NCI-H2107 treated with DMSO at 0.1 percent for 48 hours (cell line): ENCODE measurements around the gene ZNF669.

Source experiments
- DNase-seq: peaks from one replicate; lab custom pipeline; 2025; ENCODE audit not compliant: unreplicated experiment; lab: John Stamatoyannopoulos, UW

The ZNF669 gene

DNA sequence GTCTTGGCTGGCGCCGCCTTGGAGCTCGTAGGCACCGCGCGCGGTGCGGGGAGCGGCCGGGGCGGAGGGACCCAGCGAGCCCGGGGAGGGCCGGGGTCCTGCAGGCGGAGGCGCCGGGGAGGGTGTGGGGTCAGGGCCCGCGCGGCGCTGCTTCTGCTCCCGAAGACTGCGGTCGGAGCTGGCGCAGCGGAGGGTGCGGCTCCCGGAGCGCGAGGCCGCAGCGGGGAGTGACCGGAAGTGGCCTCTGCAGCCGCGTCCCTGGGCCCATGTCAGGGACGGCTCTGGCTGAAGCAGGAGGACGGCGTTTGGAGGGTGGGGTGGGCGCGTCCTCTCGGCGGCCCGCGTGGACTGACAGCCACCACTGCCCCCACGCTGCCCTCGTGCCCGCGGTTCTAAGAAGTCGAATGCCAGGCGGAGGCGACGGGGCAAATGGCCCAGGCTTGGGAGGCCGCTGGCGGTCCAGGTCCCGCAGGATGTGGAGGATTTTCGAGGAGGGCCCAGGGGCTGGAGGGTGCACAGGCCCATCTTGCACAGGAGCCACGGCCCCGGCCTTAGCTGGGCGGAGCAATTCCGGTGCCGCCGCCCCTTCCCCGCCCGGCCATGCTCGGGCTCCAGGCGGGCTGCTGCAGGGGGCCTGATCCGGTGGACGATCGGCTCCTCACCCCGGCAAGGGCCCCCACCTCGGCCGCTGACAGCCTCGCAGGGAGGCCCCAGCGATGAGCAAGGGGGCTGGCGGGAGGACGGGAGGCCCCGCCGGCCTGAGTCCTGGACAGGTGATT lies 7.7 kb upstream of the ZNF669 start:
- no peak for DNase-seq

DNA sequence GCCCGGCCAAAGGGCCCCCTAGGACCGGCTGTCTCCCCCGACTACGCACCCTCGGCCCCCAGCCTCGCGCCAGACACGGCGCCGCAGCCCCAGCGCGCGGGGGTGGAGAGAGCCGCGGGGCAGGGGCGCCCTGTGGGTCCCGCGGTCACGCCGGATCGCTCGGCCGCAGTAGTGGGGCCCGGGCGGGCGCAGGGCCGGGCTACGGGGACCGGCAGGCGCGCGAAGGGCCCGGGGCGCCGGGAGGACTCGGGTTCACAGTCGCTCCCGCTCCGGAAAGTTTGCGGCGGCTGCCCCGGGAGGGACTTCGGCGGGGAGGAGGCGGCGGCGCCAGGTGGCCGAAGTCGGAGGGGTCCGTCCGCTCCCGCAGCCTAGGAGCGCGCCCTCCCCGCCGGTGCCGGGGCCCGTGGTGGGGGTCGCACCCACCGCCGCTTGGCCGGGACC lies 7.1 kb upstream of the ZNF669 start:
- no peak for DNase-seq

DNA sequence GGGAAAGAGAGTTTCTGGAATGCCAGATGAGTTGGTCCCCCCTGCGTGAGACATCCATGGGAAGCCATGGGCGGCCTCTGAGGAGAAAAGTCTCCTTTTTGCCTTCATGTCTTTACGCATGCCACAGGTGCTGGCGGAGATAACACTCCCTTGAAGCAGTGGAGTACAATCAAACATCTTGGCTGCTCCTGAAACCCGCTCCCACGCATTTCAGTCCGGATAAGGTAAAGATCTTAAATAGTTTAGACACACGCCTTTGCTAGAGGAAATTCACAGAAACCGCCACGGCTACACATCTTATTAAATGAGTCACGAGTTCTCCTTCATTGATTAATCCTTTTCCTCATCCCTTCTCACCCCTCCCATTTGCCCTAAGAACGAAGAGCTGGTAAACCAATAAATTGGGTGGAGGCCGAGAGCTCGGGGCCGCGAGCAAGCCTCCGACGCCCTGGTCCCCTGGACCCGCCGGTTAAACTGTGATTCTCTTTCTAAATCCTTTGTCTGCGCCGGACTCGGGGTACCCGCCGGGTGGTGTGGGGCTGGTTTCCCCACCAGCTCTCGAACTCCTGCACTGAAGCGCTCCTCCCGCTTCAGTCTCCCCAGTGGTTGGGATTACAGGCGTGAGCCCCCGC lies 6.6 kb upstream of the ZNF669 start:
- DNase-seq, result no peak

DNA sequence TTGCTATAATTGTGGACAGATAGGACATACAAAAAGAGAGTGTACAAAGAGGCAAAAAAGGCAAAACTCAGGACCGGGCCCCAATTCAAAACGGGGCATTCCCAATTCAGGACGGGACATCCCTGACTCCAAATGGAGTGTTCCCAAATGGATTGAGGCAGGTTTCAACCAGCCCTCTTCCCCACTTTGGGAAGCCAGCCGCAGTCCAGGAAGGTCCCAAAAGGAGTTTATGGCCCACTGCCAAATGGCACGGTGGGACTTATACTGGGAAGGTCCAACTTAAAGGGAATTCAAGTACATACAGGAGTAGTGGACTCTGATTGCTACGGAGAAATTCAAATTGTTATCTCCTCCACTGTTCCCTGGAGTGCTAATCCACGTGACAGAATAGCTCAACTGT lies 3.5 kb upstream of the ZNF669 start:
- DNase-seq, result no peak

DNA sequence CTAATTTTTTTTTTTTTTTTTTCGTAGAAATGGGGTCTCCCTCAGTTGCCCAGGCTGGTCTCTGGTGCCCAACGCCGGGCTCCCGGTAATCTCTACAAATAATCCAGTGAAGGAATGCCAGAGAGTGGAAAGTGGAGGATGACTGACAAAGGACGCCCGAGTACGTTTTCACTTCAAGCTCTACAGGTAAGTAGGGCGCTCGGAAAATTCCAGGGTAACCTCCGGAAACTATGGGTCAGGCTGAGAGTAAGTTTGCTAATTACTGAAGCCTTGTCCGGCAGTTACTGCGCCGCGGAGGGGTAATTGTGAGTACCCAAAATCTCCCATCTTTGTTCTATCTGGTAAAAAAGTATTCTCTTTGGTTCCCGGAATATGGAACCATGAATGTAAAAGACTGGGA lies 1.8 kb upstream of the ZNF669 start:
- no peak for DNase-seq

DNA sequence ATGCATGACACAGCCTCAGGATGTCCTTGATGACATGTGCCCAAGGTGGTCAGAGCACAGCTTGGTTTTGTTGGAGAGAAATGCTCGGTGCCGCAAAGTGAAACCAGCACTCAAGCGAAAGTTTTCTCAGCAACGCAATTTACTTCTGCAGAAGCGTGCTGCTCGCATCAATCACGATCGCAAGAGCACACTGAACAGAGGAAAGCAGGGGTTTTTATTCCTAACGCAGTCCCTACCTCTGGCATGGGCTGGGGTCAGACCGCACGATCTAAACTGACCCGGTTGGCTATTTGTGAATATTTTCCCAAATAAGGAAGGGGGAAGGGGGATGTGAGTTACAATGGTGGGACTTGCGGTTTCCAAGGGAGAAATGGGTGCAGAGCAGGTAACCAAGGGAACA lies 809 bp upstream of the ZNF669 start:
- DNase-seq, result no peak

DNA sequence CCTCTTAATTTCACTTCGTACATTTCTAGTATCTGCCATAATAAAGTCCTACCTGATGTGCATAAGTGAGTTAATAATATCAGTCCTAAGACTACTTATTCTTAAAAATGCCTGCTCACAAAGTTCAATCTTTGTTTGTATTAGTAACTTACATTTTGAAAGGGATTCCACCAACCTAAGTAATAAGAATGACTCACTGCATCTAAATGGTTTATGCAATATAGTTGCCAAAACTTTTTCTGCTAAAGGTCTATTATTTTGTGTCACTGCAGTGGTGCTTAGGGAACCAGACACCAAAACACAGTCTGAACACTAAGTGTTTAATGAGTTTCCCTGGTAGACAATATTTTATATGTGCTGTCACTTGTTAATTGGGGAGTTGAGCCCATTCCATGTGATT lies 1.8 kb downstream of the ZNF669 start:
- DNase-seq, result no peak

DNA sequence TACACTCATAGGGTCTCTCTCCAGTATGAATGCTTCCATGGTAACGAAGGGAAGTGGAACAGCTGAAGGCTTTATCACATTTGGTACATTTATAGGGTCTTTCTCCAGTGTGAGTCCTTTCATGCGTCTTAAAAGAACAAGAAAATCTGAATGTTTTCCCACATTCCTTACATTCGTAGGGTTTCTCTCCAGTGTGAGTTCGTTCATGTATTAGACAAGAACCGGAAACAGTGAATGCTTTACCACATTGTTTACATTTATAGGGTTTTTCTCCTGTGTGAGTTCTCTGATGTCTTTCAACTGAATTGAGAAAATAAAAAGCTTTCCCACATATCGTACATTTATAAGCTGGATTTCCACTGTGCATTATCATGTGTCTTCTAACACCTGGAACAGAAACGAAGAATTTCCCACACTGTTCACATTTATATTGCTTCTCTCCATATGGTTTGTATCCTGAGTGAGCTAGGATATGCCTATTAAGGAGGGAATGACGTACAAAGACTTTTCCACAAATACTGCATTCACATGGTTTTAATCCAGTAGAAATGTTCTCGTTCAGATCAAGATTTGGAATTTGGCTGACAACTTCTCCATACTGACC lies 3.4 kb downstream of the ZNF669 start:
- DNase-seq, result no peak

DNA sequence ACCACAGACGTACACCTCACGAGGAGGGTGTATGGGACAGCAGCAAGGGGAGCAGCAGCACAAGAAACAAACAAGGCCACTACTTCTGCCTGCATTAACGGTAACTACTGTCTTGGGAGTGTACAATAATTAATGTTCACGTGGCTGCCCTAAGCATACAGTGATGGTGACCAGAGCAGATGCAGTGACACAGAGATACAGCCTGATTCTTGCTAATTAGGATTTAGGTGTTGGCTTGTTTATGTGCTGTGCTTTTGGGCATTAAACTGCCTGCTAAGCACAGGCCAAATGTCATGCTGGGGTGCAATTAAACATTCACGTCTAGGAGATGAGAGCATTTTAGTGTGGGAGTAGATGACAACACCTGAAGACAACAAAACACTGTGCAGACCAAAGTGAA lies 7.2 kb downstream of the ZNF669 start:
- DNase-seq, result no peak

DNA sequence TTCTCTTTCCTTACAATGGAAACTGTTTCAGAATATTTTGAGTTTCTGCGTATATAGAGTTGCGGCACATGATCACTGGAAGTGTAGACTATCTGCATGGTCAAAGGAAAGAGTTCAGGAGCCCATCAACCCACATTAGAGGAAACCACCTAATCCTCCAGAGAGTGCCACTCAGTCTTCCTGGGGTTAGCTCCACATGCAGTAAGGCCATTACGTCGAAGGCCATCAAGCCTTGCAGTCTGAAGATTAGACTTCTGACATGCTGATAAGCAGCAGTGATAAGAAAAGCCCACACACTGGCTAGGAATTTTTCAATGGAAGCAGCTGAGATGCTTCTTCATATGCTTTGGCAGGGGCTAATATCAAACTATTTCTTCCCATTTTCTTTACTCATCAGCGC lies 7.6 kb downstream of the ZNF669 start:
- DNase-seq, result no peak

DNA sequence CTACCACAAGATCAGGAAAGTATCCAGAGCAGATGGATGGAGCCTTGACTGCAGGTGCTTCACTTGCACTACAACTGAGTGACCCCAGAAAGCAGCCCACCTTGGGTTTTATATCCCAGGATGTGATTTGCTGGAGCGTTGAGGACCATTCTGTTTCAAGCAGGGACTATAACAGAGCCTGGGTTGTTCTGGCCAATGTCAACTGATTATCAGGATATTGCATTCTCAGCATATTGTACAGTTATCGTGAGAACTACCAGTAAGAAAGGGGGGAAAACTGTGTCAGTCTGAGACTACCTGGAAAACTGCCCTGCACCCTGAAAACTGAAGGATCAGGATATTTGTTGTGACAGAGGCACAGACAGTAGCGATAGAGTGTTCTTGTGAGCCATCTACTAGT lies 8.0 kb downstream of the ZNF669 start:
- DNase-seq, result no peak

DNA sequence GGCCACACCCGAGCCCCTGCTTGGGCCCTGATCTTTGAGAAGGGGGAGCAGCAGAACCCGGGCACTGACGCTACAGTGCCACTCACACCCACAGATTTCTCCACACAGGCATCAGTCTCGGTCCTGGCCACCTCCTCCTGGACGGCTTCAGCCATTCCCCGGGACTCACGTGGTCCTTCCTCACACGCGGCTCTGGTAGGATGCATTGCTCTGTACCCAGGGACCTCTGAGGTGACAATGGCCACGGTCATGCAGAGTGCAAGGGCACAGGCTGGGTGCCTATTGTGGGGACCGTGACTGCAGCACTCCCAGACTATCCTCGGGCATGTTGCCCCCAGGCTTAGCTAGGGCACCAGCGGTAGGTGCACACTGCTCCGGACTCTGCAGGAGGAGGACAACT lies 13.7 kb downstream of the ZNF669 start:
- DNase-seq, result no peak

DNA sequence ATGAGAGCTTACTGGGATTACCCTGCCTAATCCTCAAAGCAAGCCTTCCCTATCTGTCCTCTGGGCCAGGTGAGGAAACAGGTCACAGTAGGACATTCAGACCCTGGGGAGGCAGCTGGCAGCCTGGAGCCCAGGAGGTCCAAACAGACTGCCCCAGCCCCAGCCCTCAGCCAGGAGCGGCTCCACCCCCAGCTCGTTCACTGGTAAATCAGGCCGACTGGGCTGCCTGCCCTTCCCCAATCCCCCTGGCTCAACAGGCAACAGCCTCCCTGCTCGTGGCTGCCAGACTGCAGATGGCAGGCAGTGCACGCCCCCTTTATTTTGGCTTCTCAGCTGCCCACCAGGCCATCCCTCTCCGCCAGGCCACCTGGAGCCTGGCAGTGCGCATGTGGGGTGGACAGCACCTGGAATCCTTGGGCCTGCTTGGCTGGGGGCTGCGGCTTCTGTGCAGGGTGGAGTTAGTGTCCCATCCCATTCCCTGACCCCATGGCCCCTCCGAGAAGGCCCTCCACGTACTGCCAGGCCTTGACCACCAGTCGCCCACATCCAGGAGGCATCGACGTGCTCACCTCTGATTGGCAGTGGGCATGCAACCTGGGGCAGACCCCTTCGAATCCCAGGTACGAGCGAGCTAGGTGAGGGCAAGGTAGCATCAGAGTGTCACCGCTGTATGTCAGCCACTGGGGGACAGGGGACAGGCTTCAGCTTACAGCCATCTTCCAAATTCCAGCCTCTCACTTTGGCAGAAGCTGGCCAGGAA lies 14.4 kb downstream of the ZNF669 start:
- no peak for DNase-seq

DNA sequence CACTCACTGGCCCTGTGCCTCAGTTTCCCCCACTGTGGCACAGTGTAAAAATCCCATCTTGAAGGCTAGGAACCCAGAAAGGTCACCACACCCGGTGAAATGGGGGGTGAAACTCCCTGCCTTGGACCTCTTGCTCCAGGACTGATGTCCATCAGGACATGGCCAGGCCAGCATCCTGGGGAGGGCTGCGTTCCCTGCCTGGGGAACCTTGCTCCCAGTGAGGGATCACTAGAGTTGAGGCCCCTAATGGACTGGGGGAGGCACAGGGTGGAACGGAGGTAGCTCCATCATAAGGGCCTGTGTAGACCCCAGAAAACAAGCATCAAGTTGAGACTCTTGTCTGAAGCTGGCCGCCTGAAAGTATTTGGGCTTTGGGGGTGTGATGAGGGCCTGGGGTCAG lies 15.2 kb downstream of the ZNF669 start:
- DNase-seq, result no peak

DNA sequence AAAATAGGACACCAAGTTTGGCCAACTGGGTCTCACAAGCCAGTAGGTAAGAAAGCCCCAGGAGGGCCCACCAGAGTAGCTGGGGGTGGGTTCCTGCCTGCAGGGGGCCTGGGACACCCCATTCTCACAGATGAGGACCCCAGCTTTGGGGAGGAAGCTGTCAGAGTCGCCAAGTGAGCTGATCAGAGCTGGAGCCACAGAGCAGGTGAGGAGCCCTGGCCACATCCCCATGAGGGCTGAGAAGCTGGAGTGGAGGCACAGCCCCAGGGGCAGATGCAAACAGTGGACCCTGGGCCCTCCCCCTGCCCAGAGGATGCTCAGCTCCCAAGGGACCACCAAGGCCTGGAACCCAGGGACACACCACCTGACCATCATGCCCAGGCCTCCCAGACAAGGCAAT lies 16.9 kb downstream of the ZNF669 start:
- no peak for DNase-seq

DNA sequence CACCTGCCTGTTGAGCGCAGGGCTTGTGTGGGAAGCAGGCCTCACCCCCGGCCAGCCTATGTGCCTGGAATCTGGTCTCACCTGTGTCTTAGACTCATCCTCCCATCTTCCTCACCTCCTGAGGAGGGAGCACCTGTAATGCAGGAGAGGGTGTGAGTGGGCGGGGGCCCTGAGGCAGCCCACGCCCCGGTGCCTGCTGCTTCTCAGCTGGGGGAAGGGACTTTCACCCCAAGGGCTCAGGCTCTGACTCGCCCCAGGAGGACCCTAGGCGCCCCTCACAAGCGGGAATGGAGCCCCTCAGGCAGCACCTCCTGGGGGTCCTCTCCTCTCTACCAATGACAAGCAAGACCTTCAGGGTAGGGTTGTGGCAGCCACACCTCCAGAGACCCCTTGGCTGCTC lies 18.8 kb downstream of the ZNF669 start:
- no peak for DNase-seq

DNA sequence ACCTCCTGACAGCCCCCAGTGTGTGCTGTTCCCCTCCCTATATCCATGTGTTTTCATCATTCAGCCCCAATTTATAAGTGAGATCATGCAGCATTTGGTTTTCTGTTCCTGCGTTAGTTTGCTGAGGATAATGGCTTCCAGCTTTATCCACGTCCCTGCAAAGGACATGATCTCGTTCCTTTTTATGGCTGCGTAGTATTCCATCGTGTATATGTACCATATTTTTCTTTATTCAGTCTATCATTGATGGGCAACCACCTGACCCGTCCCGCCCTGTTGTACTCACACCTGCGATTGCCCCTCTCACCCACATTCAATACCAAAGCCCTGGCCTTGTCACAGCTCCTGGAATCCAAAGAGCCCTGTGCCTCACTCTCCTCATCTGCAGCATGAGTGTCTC lies 19.4 kb downstream of the ZNF669 start:
- DNase-seq, result no peak

DNA sequence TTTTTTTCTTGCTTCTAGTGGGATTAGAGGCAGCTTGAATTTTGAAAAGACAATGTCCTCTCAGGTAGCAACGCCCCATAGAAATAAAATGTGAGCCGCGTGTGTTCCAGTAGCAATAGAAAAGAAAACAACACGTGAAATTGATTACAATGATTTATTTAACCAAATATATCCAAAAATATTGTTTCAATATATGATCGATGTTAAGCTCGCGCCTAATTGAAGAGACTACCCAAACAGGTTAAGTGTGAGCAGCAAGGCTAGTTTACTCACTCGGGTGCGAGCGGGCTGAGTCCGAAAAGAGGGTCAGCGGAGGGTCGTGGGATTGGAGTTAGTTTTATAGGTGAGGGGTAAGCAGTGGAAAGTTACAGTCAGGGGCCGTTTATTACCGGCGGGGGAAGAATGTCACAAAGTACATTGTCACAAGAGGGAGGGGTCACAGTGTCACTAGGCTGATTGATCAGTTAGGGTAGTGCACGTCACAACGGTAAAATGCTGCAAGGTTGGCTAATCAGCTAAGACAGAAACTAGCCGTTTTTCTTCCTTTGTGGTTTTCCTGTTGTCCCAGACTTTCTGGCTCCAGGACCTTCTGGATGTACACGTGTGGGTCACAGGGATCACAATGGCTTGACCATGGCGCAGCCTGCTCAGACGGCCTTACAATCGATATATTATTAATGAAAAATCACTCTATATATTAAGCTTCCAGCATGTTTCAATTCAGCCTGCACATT lies 24.8 kb downstream of the ZNF669 start:
- DNase-seq, result no peak

DNA sequence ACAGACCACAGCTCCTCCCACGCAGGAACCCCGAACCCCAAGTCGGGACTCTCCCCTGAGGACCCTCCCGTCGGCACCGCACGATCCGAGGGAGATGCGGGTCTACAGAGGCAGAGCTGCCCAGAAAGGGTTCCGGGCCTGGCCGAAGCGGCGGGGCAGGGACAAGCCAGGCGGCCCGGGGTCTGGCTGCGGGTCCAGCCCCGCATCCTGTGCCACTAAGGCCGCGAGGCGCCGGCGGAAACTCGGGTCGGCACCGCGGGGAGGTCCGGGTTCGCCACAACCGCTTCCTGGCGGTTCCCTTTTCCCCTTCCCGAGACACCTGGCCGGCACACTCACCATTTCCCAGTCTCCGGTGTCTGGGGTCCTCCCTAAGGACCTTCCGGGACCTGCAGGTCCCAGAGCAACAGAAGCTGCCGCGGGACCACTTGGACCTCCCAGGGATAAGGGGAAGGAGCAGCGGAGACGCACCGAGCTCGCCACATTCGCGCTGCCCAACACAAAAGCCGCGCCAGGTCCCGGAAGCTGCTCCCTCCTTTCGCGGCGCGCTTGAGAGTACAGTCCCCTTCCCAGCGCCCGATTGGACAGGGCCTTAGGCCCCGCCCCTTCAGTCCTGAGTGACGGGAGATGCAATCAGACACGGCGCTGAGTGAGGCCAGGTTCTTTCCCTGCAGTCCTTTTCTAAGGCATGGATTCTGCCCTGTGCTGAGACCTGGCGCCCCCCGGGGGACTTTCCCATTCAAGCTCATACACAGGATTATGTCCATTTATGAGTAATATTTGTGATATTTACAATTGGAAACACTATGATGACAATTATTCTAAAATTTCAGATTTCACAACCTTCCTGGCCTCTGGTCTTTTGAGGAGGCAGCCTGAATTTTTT lies 25.7 kb downstream of the ZNF669 start, which contains the start of gene ZNF670:
Gene ZNF670 (minus strand): TSS at position 554 of the 883 bp plus-strand sequence. CDS start 215 bp downstream, at position 339.
- peak; percentile 90 for DNase-seq

DNA sequence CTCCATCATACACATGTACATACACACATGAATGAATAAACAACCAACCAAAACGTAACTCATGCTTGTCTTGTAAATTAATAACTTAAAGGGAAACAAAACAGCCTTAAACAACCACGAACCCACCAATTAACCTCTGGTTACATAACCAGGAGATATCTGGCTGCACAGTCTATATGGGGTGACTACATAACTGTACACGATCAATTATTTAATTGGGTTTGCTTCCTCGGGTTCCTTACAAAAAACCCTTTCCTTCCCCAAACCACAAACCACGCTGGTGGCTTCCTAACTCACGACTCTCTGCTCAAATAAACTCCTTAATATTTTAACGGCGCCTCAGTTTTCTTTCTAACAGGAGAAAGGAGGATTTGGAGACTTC lies 26.3 kb downstream of the ZNF669 start:
- no peak for DNase-seq
